Activated CD4-positive, alpha-beta T cell treated with anti-CD3 and anti-CD28 coated beads, Interleukin-2, amount 50 U/mL, for 4 hours (primary cell): ENCODE results near the gene SNAP91.

ENCODE experiments used
- DNase-seq, 2 experiments: peaks; one replicate each; pipeline ENCODE4 v3.0.0-alpha.2; 2020

The SNAP91 gene

DNA sequence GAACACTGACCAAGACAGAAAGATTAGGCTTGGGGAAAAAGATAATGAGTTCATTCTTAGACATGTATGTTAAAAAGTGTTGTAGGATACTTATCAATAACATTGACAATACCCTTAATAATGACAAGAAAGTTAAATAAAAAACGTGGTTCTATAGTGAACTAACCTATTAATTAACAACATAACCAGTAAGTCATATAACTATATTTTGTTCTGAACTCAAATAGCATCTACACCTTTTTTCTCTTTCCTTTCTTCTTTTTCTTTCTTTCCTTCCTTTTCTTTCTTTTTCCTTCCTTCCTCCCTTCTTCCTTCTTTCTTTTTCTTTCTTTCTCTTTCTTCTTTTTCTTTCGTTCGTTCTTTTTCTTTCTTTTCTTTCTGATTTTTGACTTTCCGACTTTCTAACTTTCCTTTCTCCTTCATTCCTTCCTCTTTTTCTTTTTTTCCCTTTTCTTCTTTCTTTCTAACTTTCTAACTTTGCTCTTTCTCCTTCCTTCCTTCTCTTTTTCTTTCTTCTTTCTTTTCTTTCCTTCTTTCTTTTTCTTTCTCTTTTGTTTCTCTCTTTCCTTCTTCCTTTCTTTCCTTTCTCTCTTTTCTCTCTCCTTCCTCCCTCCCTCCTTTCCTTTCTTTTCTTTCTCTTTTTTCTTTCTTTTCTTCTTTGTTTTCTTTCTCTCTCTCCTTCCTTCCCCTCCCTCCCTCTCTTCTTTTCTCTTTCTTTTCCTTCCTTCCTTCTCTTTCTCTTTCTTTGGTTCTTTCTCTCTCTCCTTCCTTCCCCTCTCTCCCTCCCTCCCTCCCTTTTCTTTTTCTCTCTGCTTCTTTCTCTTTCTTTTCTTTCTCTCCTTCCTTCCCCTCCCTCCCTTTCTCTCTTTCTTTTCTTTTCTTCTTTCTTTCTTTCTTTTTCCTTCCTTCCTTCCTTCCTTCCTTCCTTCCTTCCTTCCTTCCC, 172.0 kb downstream of the SNAP91 start:
- no peak for DNase-seq

DNA sequence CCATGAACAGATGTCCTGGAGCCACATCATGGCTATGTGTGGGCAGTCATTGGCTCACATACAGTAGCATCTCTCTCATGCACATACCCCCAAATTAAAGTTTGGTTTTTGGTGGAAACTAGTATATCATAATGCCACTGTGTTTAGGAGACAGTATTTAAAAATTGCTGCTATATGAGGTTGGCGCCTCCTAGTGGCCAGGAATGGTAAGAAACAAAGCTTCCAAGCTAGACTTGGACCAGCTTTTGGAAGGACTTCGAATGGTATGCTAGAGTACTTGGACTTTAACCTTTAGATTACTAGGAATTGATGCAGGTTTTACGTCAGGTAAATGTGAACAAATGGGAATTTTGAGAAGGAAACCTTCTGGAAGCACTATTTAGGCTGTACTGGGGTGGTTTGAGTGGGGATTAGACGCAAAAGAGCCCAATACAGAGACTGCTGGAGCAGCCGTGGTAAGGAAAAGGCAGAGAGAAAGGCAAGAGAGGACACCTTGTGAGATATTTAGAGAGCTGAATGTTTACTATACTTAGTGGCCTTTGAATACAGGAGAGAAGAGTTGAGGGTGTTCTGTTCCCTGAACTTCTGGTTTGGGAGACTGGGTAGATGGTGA, 172.8 kb downstream of the SNAP91 start:
- peak; percentile 15 for DNase-seq

DNA sequence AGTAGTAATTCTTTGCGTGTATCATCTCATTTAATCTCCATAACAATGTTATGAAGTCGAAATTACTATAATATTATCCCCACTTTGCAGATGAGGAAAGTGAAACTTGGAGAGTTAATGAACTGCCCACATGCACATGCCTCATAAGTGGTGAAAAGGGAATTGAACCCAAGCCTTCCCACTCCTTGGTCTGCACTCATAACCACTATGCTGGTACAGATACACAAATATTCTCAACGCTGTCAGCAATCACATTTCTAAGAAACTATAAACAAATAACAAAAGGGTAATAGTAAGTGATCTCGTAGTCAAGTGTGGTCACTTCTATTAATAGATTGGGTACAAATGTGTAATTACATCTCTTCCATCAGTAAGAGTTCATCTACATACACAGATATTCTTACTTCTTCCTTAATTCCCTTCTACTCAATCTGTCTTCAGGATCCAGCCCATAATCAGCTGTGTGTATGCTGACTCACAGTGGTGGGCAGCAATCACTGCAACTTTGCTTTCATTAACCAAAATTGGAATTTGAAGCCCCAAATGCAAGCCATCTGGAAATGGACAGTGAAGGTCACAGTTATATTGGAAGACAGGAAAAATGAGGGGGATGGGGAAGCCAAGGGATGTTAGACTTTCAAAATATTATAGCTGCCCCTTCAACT, 190.0 kb downstream of the SNAP91 start:
- DNase-seq, result no peak

DNA sequence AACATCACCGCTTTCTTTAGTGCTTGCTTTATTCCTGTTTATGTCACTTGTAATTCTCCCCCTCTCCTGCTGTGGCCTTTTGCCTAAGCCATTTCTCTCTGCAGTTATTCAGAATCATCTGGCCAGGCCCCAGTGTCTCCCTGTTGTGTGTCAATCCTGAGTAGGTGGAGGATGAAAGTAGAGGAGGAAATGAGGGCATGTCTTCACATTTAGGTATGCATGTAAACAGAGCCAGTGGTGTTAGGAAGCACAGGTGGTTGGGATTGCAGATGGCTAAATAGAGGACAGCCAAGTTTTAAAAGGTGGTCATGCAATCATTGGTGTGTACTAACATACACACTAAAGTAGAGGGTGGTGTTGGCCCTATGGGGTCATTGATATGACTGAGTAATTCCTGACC, 191.4 kb downstream of the SNAP91 start:
- DNase-seq, result no peak

DNA sequence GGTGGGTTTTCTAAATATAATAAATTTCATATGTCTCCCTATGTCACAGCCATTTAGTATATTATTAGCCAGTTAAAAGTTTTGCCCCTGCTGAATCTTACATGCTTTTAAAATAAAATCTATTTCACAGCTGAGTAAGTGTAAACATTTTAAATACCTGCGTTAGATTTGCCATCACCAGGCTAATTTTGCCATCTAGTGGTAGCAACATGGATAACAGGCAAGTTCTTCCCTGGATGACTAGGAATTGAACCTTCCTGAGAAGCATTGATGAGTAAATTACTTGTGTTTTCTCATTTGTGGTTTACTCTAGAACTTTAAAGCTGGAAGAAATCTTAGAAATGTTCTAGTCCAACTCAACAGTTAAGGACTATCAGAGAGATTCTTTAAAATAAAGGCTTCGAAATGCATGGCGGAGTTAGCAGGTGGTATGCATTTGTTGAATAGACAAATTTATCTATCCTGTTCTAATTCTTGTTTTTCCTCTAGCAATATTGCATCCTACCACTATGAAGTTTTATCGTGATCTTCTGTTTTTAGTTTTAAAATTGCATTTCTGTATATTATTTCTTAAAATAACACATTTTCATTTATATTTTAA, 193.9 kb downstream of the SNAP91 start:
- no peak for DNase-seq

DNA sequence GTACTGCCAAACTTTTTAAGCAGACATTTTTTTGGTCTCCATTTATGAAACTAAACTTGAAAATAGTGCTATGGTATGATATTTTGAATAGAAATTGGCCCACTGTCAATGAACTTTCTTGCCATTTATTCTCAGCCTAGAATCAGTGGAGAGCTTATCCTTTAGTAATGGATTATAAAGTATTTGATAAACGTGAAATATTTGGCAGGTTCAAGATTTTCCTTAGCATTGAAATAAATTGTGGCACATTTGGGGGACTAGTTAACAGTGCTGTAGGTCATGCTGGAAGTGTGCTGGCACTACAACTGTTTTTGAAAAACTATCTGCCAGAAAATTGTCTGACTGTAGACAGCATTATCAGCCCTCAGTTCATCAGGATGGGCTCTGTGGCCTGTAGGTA, 194.4 kb downstream of the SNAP91 start:
- no peak for DNase-seq

DNA sequence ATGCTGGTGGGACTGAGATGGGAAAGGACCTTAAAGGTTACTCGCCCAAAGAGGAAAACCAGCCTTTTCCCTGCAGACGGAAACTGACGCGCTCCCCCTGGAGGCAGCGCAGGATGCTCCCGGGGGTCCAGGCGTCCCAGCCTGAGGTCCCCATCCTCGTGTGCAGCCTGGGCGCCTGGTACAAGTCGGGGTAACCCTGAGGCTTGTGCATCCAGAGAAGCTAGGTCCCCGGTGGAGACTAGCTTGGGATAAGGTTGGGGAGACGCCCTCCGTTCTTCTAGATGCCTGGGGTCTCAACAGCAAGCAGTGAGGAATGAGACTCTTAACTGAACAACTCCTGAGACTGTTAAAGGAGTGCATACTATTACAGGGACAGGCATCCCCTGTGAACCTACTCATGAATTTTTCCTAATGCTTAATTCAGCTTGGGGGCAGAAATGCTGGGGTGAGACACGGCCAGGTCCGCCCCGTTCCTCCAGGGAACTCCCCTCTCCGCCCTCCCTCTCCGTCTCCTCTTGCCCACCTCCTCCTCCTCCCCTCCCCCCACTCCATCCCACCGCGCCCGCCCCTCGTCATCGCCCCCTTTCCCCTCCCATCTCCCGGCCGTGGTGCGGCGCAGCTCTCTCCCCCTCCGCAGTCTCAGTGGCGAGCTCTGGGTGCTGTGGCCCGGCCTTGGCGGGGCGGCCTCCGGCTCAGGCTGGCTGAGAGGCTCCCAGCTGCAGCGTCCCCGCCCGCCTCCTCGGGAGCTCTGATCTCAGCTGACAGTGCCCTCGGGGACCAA, 196.8 kb downstream of the SNAP91 start, which contains the start of gene PRSS35:
TSS of gene PRSS35 (plus strand) at position 634 of the 781 bp plus-strand sequence. CDS start 10,908 bp downstream, outside the sequence.
- no peak for DNase-seq

DNA sequence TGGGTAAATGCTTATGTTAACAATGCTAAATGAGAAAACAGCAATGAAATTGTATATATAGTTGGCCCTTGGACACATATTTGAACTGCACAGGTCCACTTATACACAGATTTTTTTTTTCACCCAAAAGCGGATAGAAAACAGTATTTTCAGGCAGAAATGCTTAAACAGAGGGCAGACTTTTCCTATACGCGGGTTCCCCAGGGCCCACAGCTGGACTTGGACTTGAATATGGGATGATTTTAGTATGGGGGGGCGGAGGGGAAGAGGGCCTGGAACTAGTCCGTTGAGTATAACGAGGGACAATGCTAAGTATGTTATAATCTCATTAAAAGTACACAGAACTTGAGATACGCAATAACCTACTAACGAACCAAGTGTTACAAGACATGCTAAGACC, 197.6 kb downstream of the SNAP91 start:
- no peak for DNase-seq

DNA sequence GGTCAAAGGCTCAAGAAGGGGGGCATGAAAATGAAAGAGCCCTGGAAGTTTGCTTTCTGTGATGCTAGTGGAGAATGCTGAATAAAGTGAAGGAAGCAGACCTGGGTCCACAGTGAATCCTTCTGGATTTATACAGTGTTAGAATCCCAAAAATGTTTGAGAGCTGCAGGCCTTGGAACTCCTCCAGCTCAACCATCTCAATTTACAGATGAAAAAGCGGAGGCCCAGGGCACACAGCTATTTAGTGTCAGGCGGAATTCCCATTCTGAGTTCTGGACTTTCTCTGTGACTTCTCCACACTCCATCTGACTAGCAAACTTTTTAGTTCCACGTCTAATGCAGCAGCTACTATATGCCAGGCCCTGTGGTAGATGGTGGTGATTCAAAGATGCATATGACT, 198.1 kb downstream of the SNAP91 start:
- DNase-seq, result no peak

DNA sequence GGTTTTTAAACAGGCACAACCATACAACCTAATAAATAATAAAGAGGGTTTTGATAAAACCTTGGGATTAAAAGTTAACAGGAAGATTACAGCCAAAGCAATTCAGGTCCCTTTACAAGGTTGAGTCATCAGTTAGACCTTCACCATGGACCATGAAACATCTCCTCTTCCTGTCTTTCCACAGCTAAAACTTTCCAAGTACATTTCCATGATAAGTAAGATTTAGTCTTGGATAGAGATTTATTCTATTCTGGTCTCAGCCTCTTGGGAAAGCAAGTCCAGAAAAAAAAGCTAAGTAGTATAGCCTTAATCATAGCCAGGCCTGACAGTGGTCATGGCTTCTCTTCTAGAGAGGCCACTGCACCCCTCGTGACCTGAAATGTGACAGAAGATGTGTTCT, 199.5 kb downstream of the SNAP91 start:
- DNase-seq, result no peak

DNA sequence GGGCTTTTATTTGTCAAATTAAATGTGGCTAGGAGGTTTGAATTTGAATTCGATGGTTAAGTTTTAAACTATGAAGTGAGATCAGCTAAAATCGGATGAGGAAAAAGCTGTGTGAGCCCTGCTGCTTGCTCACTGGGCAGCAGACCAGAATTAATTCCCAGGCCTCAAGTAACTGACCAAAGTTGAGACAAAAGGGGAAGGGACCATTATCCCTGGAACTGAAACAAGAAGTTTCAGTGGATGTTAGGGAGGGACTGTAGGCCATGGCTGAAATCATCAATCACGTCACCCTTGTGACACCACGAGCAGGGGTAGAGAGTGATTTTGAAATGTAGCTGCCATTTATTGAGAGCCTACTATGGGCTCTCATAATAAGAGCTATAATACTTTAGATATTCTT, 203.5 kb downstream of the SNAP91 start:
- DNase-seq, result no peak
